H9 (cell line): ENCODE measurements around the gene STK24. TPM values are rescaled to one million over a fixed set of nuclear protein-coding genes. Genes with fewer than 3 reads are reported as not detected.

Experiments
- DNase-seq: peaks from one replicate; pipeline ENCODE4 v3.0.0-alpha.2; 2017
- H2AFZ ChIP-seq: one replicate; pipeline ENCODE4 v1.6.1; 2013; ENCODE audit warnings: mild to moderate bottlenecking, low read length, control low read depth, moderate library complexity
- H2AK5ac ChIP-seq: 2 replicates; pipeline ENCODE4 v1.6.1; 2013; ENCODE audit warnings: low read length, control low read depth, mixed read lengths; ENCODE audit not compliant: insufficient read length
- H2BK120ac ChIP-seq: one replicate; pipeline ENCODE4 v1.6.1; 2013; ENCODE audit warnings: low read depth, mild to moderate bottlenecking, low read length, control low read depth, inconsistent platforms; ENCODE audit not compliant: poor library complexity, severe bottlenecking
- H2BK12ac ChIP-seq: 2 replicates; pipeline ENCODE4 v1.6.1; 2013; ENCODE audit warnings: low read length, control low read depth, mixed read lengths, low read depth; ENCODE audit not compliant: insufficient read length
- H2BK15ac ChIP-seq: 2 replicates; pipeline ENCODE4 v1.6.1; 2013; ENCODE audit warnings: low read depth, low read length, control low read depth
- H2BK20ac ChIP-seq: one replicate; pipeline ENCODE4 v1.6.1; 2013; ENCODE audit warnings: low read depth, mild to moderate bottlenecking, low read length, control low read depth, inconsistent platforms; ENCODE audit not compliant: poor library complexity, severe bottlenecking
- H2BK5ac ChIP-seq: 2 replicates; pipeline ENCODE4 v1.6.1; 2013; ENCODE audit warnings: low read length, control low read depth, mixed read lengths; ENCODE audit not compliant: insufficient read length
- H3K14ac ChIP-seq: 2 replicates; pipeline ENCODE4 v1.6.1; 2013; ENCODE audit warnings: low read length, control low read depth; ENCODE audit not compliant: insufficient read depth
- H3K18ac ChIP-seq: 2 replicates; pipeline ENCODE4 v1.6.1; 2013; ENCODE audit warnings: low read depth, mild to moderate bottlenecking, mixed read lengths, low read length, control low read depth; ENCODE audit not compliant: insufficient read length
- H3K23ac ChIP-seq: 2 replicates; pipeline ENCODE4 v1.6.1; 2013; ENCODE audit warnings: low read length, control low read depth, mixed read lengths, low read depth; ENCODE audit not compliant: insufficient read length
- H3K23me2 ChIP-seq: 2 replicates; pipeline ENCODE4 v1.6.1; 2013; ENCODE audit warnings: low read depth, mild to moderate bottlenecking, mixed read lengths, low read length, control low read depth; ENCODE audit not compliant: insufficient read length, poor library complexity, severe bottlenecking
- H3K27ac ChIP-seq: 2 replicates; pipeline ENCODE4 v1.5.1; 2013; ENCODE audit warnings: low read length, control low read depth, mixed read lengths, low read depth; ENCODE audit not compliant: insufficient read length
- H3K27me3 ChIP-seq: 2 replicates; pipeline ENCODE4 v1.6.1; 2013; ENCODE audit warnings: low read length, control low read depth, inconsistent platforms; ENCODE audit not compliant: insufficient read depth
- H3K4ac ChIP-seq: 2 replicates; pipeline ENCODE4 v1.6.1; 2013; ENCODE audit warnings: low read depth, mild to moderate bottlenecking, control low read depth, inconsistent platforms, low read length, moderate library complexity
- H3K4me1 ChIP-seq: 2 replicates; pipeline ENCODE4 v1.6.1; 2013; ENCODE audit warnings: low read length, control low read depth, inconsistent platforms; ENCODE audit not compliant: insufficient read depth
- H3K4me2 ChIP-seq: 2 replicates; pipeline ENCODE4 v1.6.1; 2013; ENCODE audit warnings: low read length, control low read depth, mixed read lengths; ENCODE audit not compliant: insufficient read length, insufficient read depth
- H3K56ac ChIP-seq: 2 replicates; pipeline ENCODE4 v1.6.1; 2013; ENCODE audit warnings: low read depth, mild to moderate bottlenecking, mixed read lengths, low read length, control low read depth; ENCODE audit not compliant: insufficient read length
- H3K79me1 ChIP-seq: 2 replicates; pipeline ENCODE4 v1.6.1; 2013; ENCODE audit warnings: low read depth, mild to moderate bottlenecking, moderate library complexity, low read length, control low read depth, inconsistent platforms; ENCODE audit not compliant: insufficient read depth, poor library complexity, severe bottlenecking
- H3K79me2 ChIP-seq: 2 replicates; pipeline ENCODE4 v1.6.1; 2013; ENCODE audit warnings: low read length, control low read depth, inconsistent platforms; ENCODE audit not compliant: insufficient read depth
- H3K9ac ChIP-seq: 2 replicates; pipeline ENCODE4 v1.6.1; 2013; ENCODE audit warnings: low read length, control low read depth, mixed read lengths; ENCODE audit not compliant: insufficient read length; ENCODE audit errors: extremely low read depth
- H3K9me3 ChIP-seq: one replicate; pipeline ENCODE4 v1.6.1; 2013; ENCODE audit warnings: low read depth, low read length, inconsistent platforms; ENCODE audit not compliant: control insufficient read depth
- H3T11ph ChIP-seq: one replicate; pipeline ENCODE4 v1.6.1; 2013; ENCODE audit warnings: mild to moderate bottlenecking, low read length, control low read depth, inconsistent platforms
- H4K20me1 ChIP-seq: one replicate; pipeline ENCODE4 v1.6.1; 2013; ENCODE audit not compliant: control insufficient read depth, insufficient read length, insufficient read depth
- H4K5ac ChIP-seq: 2 replicates; pipeline ENCODE4 v1.6.1; 2013; ENCODE audit warnings: low read depth, mild to moderate bottlenecking, mixed read lengths, low read length, control low read depth; ENCODE audit not compliant: insufficient read length
- H4K8ac ChIP-seq: replicated peaks from 2 replicates; pipeline ENCODE4 v1.6.1; 2013; ENCODE audit warnings: low read length, control low read depth, mixed read lengths, low read depth; ENCODE audit not compliant: insufficient read length
- H4K91ac ChIP-seq: 2 replicates; pipeline ENCODE4 v1.6.1; 2013; ENCODE audit warnings: low read depth, mild to moderate bottlenecking, moderate library complexity, mixed read lengths, low read length, control low read depth; ENCODE audit not compliant: insufficient read length
- H3K27ac Mint-ChIP-seq, 3 experiments: 2 replicates in 2 of 3; 3 replicates in 1 of 3; pipeline ENCODE4 v1.8.0; 2020 to 2021; ENCODE audit warnings: mixed read lengths in 3 of 3, mild to moderate bottlenecking in 1 of 3, moderate library complexity in 1 of 3
- H3K27me3 Mint-ChIP-seq: 2 replicates; pipeline ENCODE4 v1.8.0; 2021; ENCODE audit warnings: low read depth, mild to moderate bottlenecking, moderate library complexity, mixed read lengths
- H3K36me3 Mint-ChIP-seq, 3 experiments: 2 replicates in 2 of 3; 3 replicates in 1 of 3; pipeline ENCODE4 v1.8.0; 2020 to 2021; ENCODE audit warnings: low read depth in 3 of 3, mixed read lengths in 3 of 3; ENCODE audit not compliant: insufficient read depth in 1 of 3
- H3K4me1 Mint-ChIP-seq, 2 experiments: 2 replicates each; pipeline ENCODE4 v1.8.0; 2020; ENCODE audit warnings: mixed read lengths in 2 of 2
- H3K4me3 Mint-ChIP-seq, 2 experiments: 2 replicates in 1 of 2; 3 replicates in 1 of 2; pipeline ENCODE4 v1.8.0; 2020 to 2021; ENCODE audit warnings: mild to moderate bottlenecking in 2 of 2, mixed read lengths in 2 of 2, moderate library complexity in 1 of 2
- H3K9me3 Mint-ChIP-seq, 2 experiments: 2 replicates in 1 of 2; 3 replicates in 1 of 2; pipeline ENCODE4 v1.8.0; 2020; ENCODE audit warnings: mild to moderate bottlenecking in 2 of 2, mixed read lengths in 2 of 2, moderate library complexity in 1 of 2
- CTCF ChIP-seq: fragments of 200-600 bp; sonication (generic); conservative IDR thresholded peaks from 3 replicates; pipeline ENCODE4 v1.8.0; 2021; ENCODE audit warnings: antibody characterized with exemption, mild to moderate bottlenecking
- WGBS: extraction: QIAGEN DNeasy Blood & Tissue Kit; methylation state at CpG from one replicate; pipeline ENCODE4 v1.1.7; 2013; ENCODE audit warnings: missing lambda C conversion rate, low lambda C conversion rate, mixed read lengths; ENCODE audit not compliant: insufficient read length; ENCODE audit errors: extremely low coverage; 5-methylcytosine and 5-hydroxymethylcytosine counted together
- total RNA-seq: library from RNA; stranded (reverse); gene quantifications from 2 replicates; pipeline ENCODE4 v1.2.1, GENCODE V29; 2021

Gene STK24
- total RNA-seq, 1 experiment from 2014 or later, result 134 TPM

DNA sequence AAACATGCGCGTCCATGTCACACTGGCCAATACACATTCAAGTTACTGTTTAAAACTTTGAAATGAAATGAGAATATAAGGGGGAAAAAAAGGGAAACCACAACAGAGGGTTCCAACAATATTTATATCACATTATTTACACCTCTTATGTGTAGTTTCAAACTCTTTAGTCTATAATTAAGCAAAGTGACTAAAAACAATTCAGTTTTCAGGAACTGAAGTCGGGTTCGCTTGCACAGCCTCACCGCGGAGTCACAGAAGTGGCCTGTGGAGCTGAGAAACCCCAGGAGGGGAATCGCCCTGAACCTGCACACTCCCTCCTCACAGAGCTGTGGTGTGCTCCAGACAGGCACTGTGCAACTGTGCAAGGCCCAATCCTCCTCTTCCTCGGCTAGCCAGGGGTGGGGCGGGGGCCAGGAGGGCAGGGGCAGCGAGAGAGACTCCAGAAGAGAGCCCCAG is 75.9 kb downstream of the STK24 start:
- Histone ChIP-seq H2BK120ac (no peak overlapping the region), H3K9me3 (no peaks in the 10 kb centered on the region), H3K18ac (no peak overlapping the region), H3K4me1 (peaks cover 7% of the 10 kb centered on the region; the same call in 1 of the 2 replicates), H3K4ac (no peak overlapping the region), H3K23me2 (no peaks in the 10 kb centered on the region), H2BK5ac (no peak overlapping the region), H3K27ac (no peak overlapping the region), H3K14ac (no peak overlapping the region), H2AFZ (no peak overlapping the region), H3K9ac (no peak overlapping the region), H4K5ac (no peak overlapping the region), H2BK12ac (no peak overlapping the region), H3K4me2 (no peak overlapping the region), H3K27me3 (no peaks in the 10 kb centered on the region), H2BK20ac (no peak overlapping the region), H2AK5ac (no peak overlapping the region), H4K8ac (no peak overlapping the region), H4K20me1 (no peaks in the 10 kb centered on the region), H3T11ph (no peak overlapping the region), H3K56ac (no peak overlapping the region), H4K91ac (no peak overlapping the region), H3K79me1 (peaks cover 14% of the 10 kb centered on the region), H3K23ac (no peak overlapping the region), H2BK15ac (no peak overlapping the region), H3K79me2 (peaks cover 18% of the 10 kb centered on the region; the same call in 1 of the 2 replicates)
- Mint-ChIP-seq H3K27ac (no peak overlapping the region), H3K4me3 (no peak overlapping the region), H3K36me3 (peaks cover 14 to 31% (median 25%) of the 10 kb centered on the region in 3 experiments), H3K9me3 (no peaks in the 10 kb centered on the region), H3K27me3 (no peaks in the 10 kb centered on the region), H3K4me1 (peaks cover 41 to 69% of the 10 kb centered on the region in 2 experiments)
- no peak for DNase-seq
- TF ChIP-seq CTCF, result no peak
- no CpG with 5 or more reads among the region's 10 CpGs for WGBS
